NCI-H1048 (cell line): Measurements from ENCODE around the gene ZNRF2.
"Not testable (repeated sequence)": the region's sequence is repeated elsewhere in the genome, so short reads cannot be mapped to it uniquely, and the experiment has no call there.

Experiments
- DNase-seq: peaks from one replicate; lab custom pipeline; 2025; lab: John Stamatoyannopoulos, UW

Gene ZNRF2

GRCh38 chr7:30287625-30288024, 3.2 kb downstream of the ZNRF2 start:
- DNase-seq = not testable (repeated sequence)

GRCh38 chr7:30289634-30290033, 5.2 kb downstream of the ZNRF2 start:
- DNase-seq = not testable (repeated sequence)

- DNase-seq = not testable (repeated sequence)
Observed at GRCh38 chr7:30290317-30290716, 5.9 kb downstream of the ZNRF2 start.

- not testable (repeated sequence) for DNase-seq
Observed at GRCh38 chr7:30292416-30293038, 8.1 kb downstream of the ZNRF2 start.

GRCh38 chr7:30296304-30296703, 11.9 kb downstream of the ZNRF2 start:
- DNase-seq = not testable (repeated sequence)

GRCh38 chr7:30297499-30297898, 13.1 kb downstream of the ZNRF2 start:
- not testable (repeated sequence) for DNase-seq

- not testable (repeated sequence) for DNase-seq
Observed at GRCh38 chr7:30298409-30298808, 14.0 kb downstream of the ZNRF2 start.

- DNase-seq = no peak
Observed at GRCh38 chr7:30301751-30302150, 17.4 kb downstream of the ZNRF2 start.

- no peak for DNase-seq
Observed at GRCh38 chr7:30302656-30303311, 18.4 kb downstream of the ZNRF2 start.

- no peak for DNase-seq
Observed at GRCh38 chr7:30303312-30304039, 19.1 kb downstream of the ZNRF2 start.

- DNase-seq = no peak
Observed at GRCh38 chr7:30304177-30304884, 19.9 kb downstream of the ZNRF2 start.

GRCh38 chr7:30306976-30307375, 22.6 kb downstream of the ZNRF2 start:
- DNase-seq = no peak

- DNase-seq = no peak
Observed at GRCh38 chr7:30308389-30308788, 24.0 kb downstream of the ZNRF2 start.

GRCh38 chr7:30309302-30309701, 24.9 kb downstream of the ZNRF2 start:
- DNase-seq = no peak

- no peak for DNase-seq
Observed at GRCh38 chr7:30309842-30310435, 25.5 kb downstream of the ZNRF2 start.

- no peak for DNase-seq
Observed at GRCh38 chr7:30310674-30311362, 26.4 kb downstream of the ZNRF2 start.

GRCh38 chr7:30312178-30312577, 27.8 kb downstream of the ZNRF2 start:
- DNase-seq = no peak

- DNase-seq = no peak
Observed at GRCh38 chr7:30313348-30313747, 29.0 kb downstream of the ZNRF2 start.

GRCh38 chr7:30313793-30314192, 29.4 kb downstream of the ZNRF2 start:
- DNase-seq = no peak

GRCh38 chr7:30315589-30315988, 31.2 kb downstream of the ZNRF2 start:
- DNase-seq = no peak

GRCh38 chr7:30320392-30320791, 36.0 kb downstream of the ZNRF2 start:
- no peak for DNase-seq
